Activated CD4-positive, alpha-beta T cell treated with anti-CD3 and anti-CD28 coated beads for 36 hours (primary cell): ENCODE results near the gene KLRG1. TPM values are rescaled to one million over a fixed set of nuclear protein-coding genes. Genes with fewer than 3 reads are reported as not detected.
A peak's percentile ranks its signal among the peaks of the same experiment; 100 is the strongest.

Source experiments
- ATAC-seq: fragments of 200-7000 bp; cut with Tn5 transposase; one replicate; pipeline ENCODE4 v1.10.0; 2021; ENCODE audit warnings: mild to moderate bottlenecking, moderate library complexity
- CTCF ChIA-PET: fragments of 350-600 bp; sonication (Branson Sonifier 250); formaldehyde crosslinking; loops from one replicate; lab custom pipeline; 2021; ENCODE audit warnings: antibody characterized with exemption; lab: Charles Lee
- POLR2A ChIA-PET: fragments of 350-600 bp; sonication (Branson Sonifier 250); formaldehyde crosslinking; loops from one replicate; lab custom pipeline; 2021; ENCODE audit warnings: antibody characterized with exemption, inconsistent platforms; lab: Charles Lee
- DNase-seq: peaks from one replicate; pipeline ENCODE4 v3.0.0-alpha.2; 2020
- H3K27ac Mint-ChIP-seq: one replicate; pipeline ENCODE4 v1.8.0; 2021; ENCODE audit warnings: mixed read lengths
- H3K27me3 Mint-ChIP-seq: one replicate; pipeline ENCODE4 v1.8.0; 2021; ENCODE audit warnings: mixed read lengths
- H3K36me3 Mint-ChIP-seq: one replicate; pipeline ENCODE4 v1.8.0; 2021; ENCODE audit warnings: low read depth, mixed read lengths
- H3K4me1 Mint-ChIP-seq: one replicate; pipeline ENCODE4 v1.8.0; 2021; ENCODE audit warnings: mixed read lengths
- H3K4me3 Mint-ChIP-seq: one replicate; pipeline ENCODE4 v1.8.0; 2021; ENCODE audit warnings: mild to moderate bottlenecking, moderate library complexity, mixed read lengths
- H3K9me3 Mint-ChIP-seq: one replicate; pipeline ENCODE4 v1.8.0; 2021; ENCODE audit warnings: low read depth, mixed read lengths
- intact Hi-C, 2 experiments: fragments of 100-400 bp; cut with DNase I in 1 of 2; cut with micrococcal nuclease in 1 of 2; formaldehyde crosslinking; loops; one replicate each; pipeline versions ENCODE4 v1.14.2 to v1.15.1; 2022 to 2024; cut with DNase I, micrococcal nuclease
- total RNA-seq, 2 experiments: library from RNA; stranded (reverse); gene quantifications; one replicate each; pipeline ENCODE4 v1.2.3, GENCODE V29; 2021

The KLRG1 gene
- total RNA-seq, 2 experiments from 2014 or later, result 2.3 to 2.7 TPM

- Mint-ChIP-seq H3K36me3 (peaks cover 15% of the 10 kb centered on the region), H3K9me3 (peaks cover 15% of the 10 kb centered on the region), H3K4me3 (no peak overlapping the region), H3K4me1 (peaks cover 8% of the 10 kb centered on the region), H3K27ac (no peak overlapping the region), H3K27me3 (no peaks in the 10 kb centered on the region)
- no peak for ATAC-seq
- CTCF ChIA-PET, result interaction anchor here (1.1 to 1.4 kb wide), 2 partner anchors 9 to 72 kb away, joined by 3 to 6 read pairs; no protein-coding TSS in a partner anchor
- DNase-seq, result no peak
- intact Hi-C loops, result no loop called here
- POLR2A ChIA-PET, result no interaction called here
Observed at GRCh38 chr12:8970432-8970831, 18.9 kb upstream of the KLRG1 start.

GRCh38 chr12:8980137-8980536, 9.2 kb upstream of the KLRG1 start:
- H3K27me3 Mint-ChIP-seq, result no peaks in the 10 kb centered on the region
- peaks cover 7% of the 10 kb centered on the region for H3K4me1 Mint-ChIP-seq
- H3K4me3 Mint-ChIP-seq, result no peak overlapping the region
- CTCF ChIA-PET, result interaction anchor here (0.9 to 1.2 kb wide), 2 partner anchors 23 to 70 kb away, joined by 3 to 4 read pairs; no protein-coding TSS in a partner anchor
- intact Hi-C loops, result no loop called here
- no peak overlapping the region for H3K27ac Mint-ChIP-seq
- peaks cover 20% of the 10 kb centered on the region for H3K9me3 Mint-ChIP-seq
- H3K36me3 Mint-ChIP-seq, result peaks cover 22% of the 10 kb centered on the region
- POLR2A ChIA-PET, result no interaction called here
- DNase-seq, result no peak
- no peak for ATAC-seq

- no peak for DNase-seq
Observed at GRCh38 chr12:8985213-8985754, 4.1 kb upstream of the KLRG1 start.

GRCh38 chr12:8987163-8987562, 2.2 kb upstream of the KLRG1 start:
- H3K4me1 Mint-ChIP-seq, result peaks cover 50% of the 10 kb centered on the region
- intact Hi-C loops, result loop anchor here in 1 of 2 experiments (2.0 kb wide), 1 partner anchor 38 kb away; no protein-coding TSS in a partner anchor
- POLR2A ChIA-PET, result interaction anchor here (0.7 to 0.9 kb wide), 2 partner anchors 39 to 47 kb away, joined by 3 read pairs; no protein-coding TSS in a partner anchor
- H3K27me3 Mint-ChIP-seq, result no peaks in the 10 kb centered on the region
- ATAC-seq, result no peak
- H3K36me3 Mint-ChIP-seq, result peaks cover 4% of the 10 kb centered on the region
- peaks cover 4% of the 10 kb centered on the region for H3K9me3 Mint-ChIP-seq
- H3K4me3 Mint-ChIP-seq, result no peak overlapping the region
- CTCF ChIA-PET, result interaction anchor here (0.6 kb wide), 1 partner anchor 38 kb away, joined by 3 read pairs; no protein-coding TSS in a partner anchor
- no peak overlapping the region for H3K27ac Mint-ChIP-seq
- DNase-seq, result no peak

More at GRCh38 chr12:8985213-8985754, 4.1 kb upstream of the KLRG1 start:
- Mint-ChIP-seq H3K27me3 (no peaks in the 10 kb centered on the region), H3K4me1 (peaks cover 41% of the 10 kb centered on the region), H3K36me3 (peaks cover 7% of the 10 kb centered on the region), H3K9me3 (peaks cover 6% of the 10 kb centered on the region), H3K4me3 (no peak overlapping the region), H3K27ac (no peak overlapping the region)
- ChIA-PET CTCF (interaction anchor here (0.6 to 0.8 kb wide), 2 partner anchors 25 to 53 kb away, joined by 3 to 4 read pairs; no protein-coding TSS in a partner anchor), POLR2A (no interaction called here)
- intact Hi-C loops, result no loop called here
- ATAC-seq, result no peak

- DNase-seq, result no peak
- Mint-ChIP-seq H3K27me3 (no peaks in the 10 kb centered on the region), H3K9me3 (peaks cover 4% of the 10 kb centered on the region), H3K4me1 (peaks cover 52% of the 10 kb centered on the region), H3K27ac (no peak overlapping the region), H3K36me3 (peaks cover 4% of the 10 kb centered on the region), H3K4me3 (no peak overlapping the region)
- POLR2A ChIA-PET, result interaction anchor here (0.7 to 0.9 kb wide), 2 partner anchors 40 to 46 kb away, joined by 3 read pairs; no protein-coding TSS in a partner anchor
- CTCF ChIA-PET, result interaction anchor here (0.6 to 1.0 kb wide), 3 partner anchors 10 to 59 kb away, joined by 3 to 4 read pairs (median 3); no protein-coding TSS in a partner anchor
- peak; percentile 43 for ATAC-seq
- intact Hi-C loops, result loop anchor here (1.0 to 2.0 kb wide), 3 partner anchors 37 to 38 kb away; no protein-coding TSS in a partner anchor
Observed at GRCh38 chr12:8987685-8988084, 1.7 kb upstream of the KLRG1 start.

GRCh38 chr12:8991371-8992345, 2.3 kb downstream of the KLRG1 start:
- CTCF ChIA-PET, result interaction anchor here (0.5 to 2.0 kb wide), 4 partner anchors 29 to 350 kb away, joined by 4 to 6 read pairs (median 4); no protein-coding TSS in a partner anchor

GRCh38 chr12:8993827-8994226, 4.5 kb downstream of the KLRG1 start:
- no peak for DNase-seq
- no peak overlapping the region for H3K4me3 Mint-ChIP-seq
- POLR2A ChIA-PET, result no interaction called here
- CTCF ChIA-PET, result interaction anchor here (1.4 kb wide), 1 partner anchor 45 kb away, joined by 4 read pairs; no protein-coding TSS in a partner anchor
- peaks cover 3% of the 10 kb centered on the region for H3K36me3 Mint-ChIP-seq
- ATAC-seq, result no peak
- peaks cover 3% of the 10 kb centered on the region for H3K27me3 Mint-ChIP-seq
- intact Hi-C loops, result no loop called here
- H3K4me1 Mint-ChIP-seq, result peaks cover 62% of the 10 kb centered on the region
- no peaks in the 10 kb centered on the region for H3K9me3 Mint-ChIP-seq
- no peak overlapping the region for H3K27ac Mint-ChIP-seq

More at GRCh38 chr12:8991371-8992345, 2.3 kb downstream of the KLRG1 start:
- Mint-ChIP-seq H3K4me1 (peaks cover 70% of the 10 kb centered on the region), H3K9me3 (peaks cover 1% of the 10 kb centered on the region), H3K27ac (no peak overlapping the region), H3K27me3 (peaks cover 3% of the 10 kb centered on the region), H3K36me3 (peaks cover 4% of the 10 kb centered on the region), H3K4me3 (peak overlapping the region; percentile 52)
- intact Hi-C loops, result no loop called here
- peak; percentile 14 for DNase-seq
- POLR2A ChIA-PET, result interaction anchor here (0.6 kb wide), 1 partner anchor 40 kb away, joined by 3 read pairs; no protein-coding TSS in a partner anchor
- peak; percentile 27 for ATAC-seq

- CTCF ChIA-PET, result no interaction called here
- Mint-ChIP-seq H3K36me3 (peaks cover 7% of the 10 kb centered on the region), H3K4me3 (no peak overlapping the region), H3K27ac (no peak overlapping the region), H3K9me3 (no peaks in the 10 kb centered on the region), H3K4me1 (peaks cover 62% of the 10 kb centered on the region), H3K27me3 (peaks cover 7% of the 10 kb centered on the region)
- ATAC-seq, result no peak
- no peak for DNase-seq
- intact Hi-C loops, result loop anchor here in 1 of 2 experiments (5.0 kb wide), 1 partner anchor 42 kb away; no protein-coding TSS in a partner anchor
- POLR2A ChIA-PET, result no interaction called here
Observed at GRCh38 chr12:8995021-8995775, 5.9 kb downstream of the KLRG1 start.

GRCh38 chr12:8996682-8997405, 7.5 kb downstream of the KLRG1 start:
- ChIA-PET POLR2A (interaction anchor here (0.7 to 0.8 kb wide), 2 partner anchors 36 to 672 kb away, joined by 3 read pairs; no protein-coding TSS in a partner anchor), CTCF (interaction anchor here (0.7 to 1.4 kb wide), 6 partner anchors 8 to 46 kb away, joined by 3 to 10 read pairs (median 4); no protein-coding TSS in a partner anchor)
- Mint-ChIP-seq H3K4me1 (peaks cover 62% of the 10 kb centered on the region), H3K27ac (no peak overlapping the region), H3K27me3 (peaks cover 9% of the 10 kb centered on the region), H3K36me3 (peaks cover 9% of the 10 kb centered on the region), H3K4me3 (no peak overlapping the region), H3K9me3 (no peaks in the 10 kb centered on the region)
- peak; percentile 93 for ATAC-seq
- intact Hi-C loops, result loop anchor here (1.0 to 5.0 kb wide), 5 partner anchors 28 to 348 kb away; no protein-coding TSS in a partner anchor
- DNase-seq, result peak; percentile 52

- H3K9me3 Mint-ChIP-seq, result peaks cover 4% of the 10 kb centered on the region
- intact Hi-C loops, result no loop called here
- no peak overlapping the region for H3K27ac Mint-ChIP-seq
- ChIA-PET POLR2A (no interaction called here), CTCF (interaction anchor here (1.0 to 1.1 kb wide), 2 partner anchors 18 to 48 kb away, joined by 3 to 4 read pairs; no protein-coding TSS in a partner anchor)
- no peak overlapping the region for H3K4me3 Mint-ChIP-seq
- peaks cover 7% of the 10 kb centered on the region for H3K36me3 Mint-ChIP-seq
- ATAC-seq (no peak), DNase-seq (no peak)
- H3K27me3 Mint-ChIP-seq, result peaks cover 7% of the 10 kb centered on the region
- peaks cover 38% of the 10 kb centered on the region for H3K4me1 Mint-ChIP-seq
Observed at GRCh38 chr12:9001233-9001632, 11.9 kb downstream of the KLRG1 start.
